ENCODE results near the gene AQP9.

The AQP9 gene

GRCh38 chr15:58124585-58124984, 13.6 kb upstream of the AQP9 start:
- Histone ChIP-seq H3K27ac (no peak overlapping the region), H3K4me3 (no peak overlapping the region)
- DNase-seq (ENCODE audit: low spot score) = no peak
- no peak for TF ChIP-seq CTCF (IDR thresholded peaks at IDR 0.05)

GRCh38 chr15:58125333-58125732, 12.8 kb upstream of the AQP9 start:
- TF ChIP-seq CTCF (IDR thresholded peaks at IDR 0.05) = no peak
- H3K4me3 ChIP-seq = no peak overlapping the region
- DNase-seq (ENCODE audit: low spot score) = no peak
- no peak overlapping the region for H3K27ac ChIP-seq

- Histone ChIP-seq H3K27ac (no peak overlapping the region), H3K4me3 (no peak overlapping the region)
- DNase-seq (ENCODE audit: low spot score) = no peak
- TF ChIP-seq CTCF (IDR thresholded peaks at IDR 0.05) = no peak
Measured at GRCh38 chr15:58134886-58135285, 3.3 kb upstream of the AQP9 start.

- Histone ChIP-seq H3K27ac (no peak overlapping the region), H3K4me3 (no peak overlapping the region)
- DNase-seq (ENCODE audit: low spot score) = no peak
- no peak for TF ChIP-seq CTCF (IDR thresholded peaks at IDR 0.05)
Measured at GRCh38 chr15:58135511-58136174, 2.5 kb upstream of the AQP9 start.

- no peak for DNase-seq (ENCODE audit: low spot score)
- no peak for TF ChIP-seq CTCF (IDR thresholded peaks at IDR 0.05)
- H3K4me3 ChIP-seq = no peak overlapping the region
- no peak overlapping the region for H3K27ac ChIP-seq
Measured at GRCh38 chr15:58136731-58137130, 1.4 kb upstream of the AQP9 start.

GRCh38 chr15:58137686-58138085, 495 bp upstream of the AQP9 start:
- TF ChIP-seq CTCF (IDR thresholded peaks at IDR 0.05) = no peak
- H3K4me3 ChIP-seq = no peak overlapping the region
- no peak for DNase-seq (ENCODE audit: low spot score)
- H3K27ac ChIP-seq = no peak overlapping the region

DNA sequence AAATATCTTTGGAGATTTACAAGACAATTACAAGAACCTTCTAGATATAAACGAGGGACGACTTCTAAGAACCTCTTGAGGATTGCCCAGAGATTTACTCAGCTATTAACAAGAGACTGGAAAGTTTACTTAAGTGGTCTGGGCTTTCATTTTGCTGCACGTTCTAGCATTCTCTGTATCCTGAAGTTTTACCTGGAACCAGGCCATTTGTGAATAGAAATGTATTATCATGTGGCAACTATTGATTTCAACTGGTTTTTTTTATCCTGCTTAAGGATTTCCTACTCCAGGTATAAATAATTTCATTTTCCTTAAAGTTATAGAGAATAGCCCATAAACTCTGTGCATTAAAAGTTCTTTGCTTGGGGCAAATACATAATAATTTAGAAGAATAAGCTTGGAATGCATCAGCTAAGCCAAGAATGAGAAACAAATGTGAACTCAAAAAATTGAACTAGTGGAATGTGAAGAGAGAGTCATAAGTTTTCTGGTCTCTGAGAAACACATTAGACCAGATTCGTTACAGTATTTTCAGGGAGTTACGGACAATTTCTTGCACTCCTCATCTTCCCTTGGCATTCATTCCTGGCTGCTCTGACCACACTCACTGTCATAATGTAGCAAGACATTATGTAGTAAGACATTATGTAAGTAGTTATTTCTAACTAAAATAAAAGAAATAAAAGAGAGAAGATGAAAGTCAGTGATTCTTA, 1.3 kb downstream of the AQP9 start:
- H3K4me3 ChIP-seq = no peak overlapping the region
- TF ChIP-seq CTCF (IDR thresholded peaks at IDR 0.05) = no peak
- H3K27ac ChIP-seq = no peak overlapping the region
- DNase-seq (ENCODE audit: low spot score) = no peak

All from coronary artery (tissue), 2 donors.